Measurements from ENCODE around the gene CEMIP. TPM values are rescaled to one million over a fixed set of nuclear protein-coding genes. Genes with fewer than 3 reads are reported as not detected.
A peak's percentile ranks its signal among the peaks of the same experiment; 100 is the strongest.

CEMIP gene
- total RNA-seq, 1 experiment from 2014 or later = 7.3 TPM

GRCh38 chr15:80850941-80851451 is 71.8 kb downstream of the CEMIP start:
- DNase-seq (ENCODE audit: low spot score) = peak; percentile 44

GRCh38 chr15:80852676-80853075 is 73.5 kb downstream of the CEMIP start:
- peak; percentile 49 for DNase-seq (ENCODE audit: low spot score)

- DNase-seq (ENCODE audit: low spot score) = no peak
Observed at GRCh38 chr15:80854104-80854503, 74.9 kb downstream of the CEMIP start.

- DNase-seq (ENCODE audit: low spot score) = no peak
Observed at GRCh38 chr15:80855206-80855605, 76.0 kb downstream of the CEMIP start.

- no peak for DNase-seq (ENCODE audit: low spot score)
Observed at GRCh38 chr15:80856400-80856799, 77.2 kb downstream of the CEMIP start.

- peak; percentile 87 for DNase-seq (ENCODE audit: low spot score)
Observed at GRCh38 chr15:80856809-80857377, 77.7 kb downstream of the CEMIP start.

GRCh38 chr15:80861731-80862170 is 82.6 kb downstream of the CEMIP start:
- DNase-seq (ENCODE audit: low spot score) = no peak

- DNase-seq (ENCODE audit: low spot score) = no peak
Observed at GRCh38 chr15:80864666-80865065, 85.5 kb downstream of the CEMIP start.

GRCh38 chr15:80866936-80867335 is 87.8 kb downstream of the CEMIP start:
- DNase-seq (ENCODE audit: low spot score) = no peak

GRCh38 chr15:80870366-80870765 is 91.2 kb downstream of the CEMIP start:
- no peak for DNase-seq (ENCODE audit: low spot score)

- DNase-seq (ENCODE audit: low spot score) = no peak
Observed at GRCh38 chr15:80870893-80871292, 91.7 kb downstream of the CEMIP start.

GRCh38 chr15:80871858-80872257 is 92.7 kb downstream of the CEMIP start:
- no peak for DNase-seq (ENCODE audit: low spot score)

- DNase-seq (ENCODE audit: low spot score) = no peak
Observed at GRCh38 chr15:80873366-80873952, 94.3 kb downstream of the CEMIP start.

- no peak for DNase-seq (ENCODE audit: low spot score)
Observed at GRCh38 chr15:80875568-80876347, 96.6 kb downstream of the CEMIP start.

- no peak for DNase-seq (ENCODE audit: low spot score)
Observed at GRCh38 chr15:80876348-80876674, 97.1 kb downstream of the CEMIP start.

GRCh38 chr15:80878242-80878866 is 99.2 kb downstream of the CEMIP start:
- no peak for DNase-seq (ENCODE audit: low spot score)

- no peak for DNase-seq (ENCODE audit: low spot score)
Observed at GRCh38 chr15:80878867-80879250, 99.7 kb downstream of the CEMIP start.

- DNase-seq (ENCODE audit: low spot score) = no peak
Observed at GRCh38 chr15:80880086-80880485, 100.9 kb downstream of the CEMIP start.

- no peak for DNase-seq (ENCODE audit: low spot score)
Observed at GRCh38 chr15:80883641-80884040, 104.5 kb downstream of the CEMIP start.

- DNase-seq (ENCODE audit: low spot score) = no peak
Observed at GRCh38 chr15:80885016-80885579, 105.9 kb downstream of the CEMIP start.

GRCh38 chr15:80887148-80887547 is 108.0 kb downstream of the CEMIP start:
- no peak for DNase-seq (ENCODE audit: low spot score)

GRCh38 chr15:80888846-80889245 is 109.7 kb downstream of the CEMIP start:
- DNase-seq (ENCODE audit: low spot score) = no peak

Measured in HT-29 (cell line).